ENCODE data around the gene ANP32E.

DNA sequence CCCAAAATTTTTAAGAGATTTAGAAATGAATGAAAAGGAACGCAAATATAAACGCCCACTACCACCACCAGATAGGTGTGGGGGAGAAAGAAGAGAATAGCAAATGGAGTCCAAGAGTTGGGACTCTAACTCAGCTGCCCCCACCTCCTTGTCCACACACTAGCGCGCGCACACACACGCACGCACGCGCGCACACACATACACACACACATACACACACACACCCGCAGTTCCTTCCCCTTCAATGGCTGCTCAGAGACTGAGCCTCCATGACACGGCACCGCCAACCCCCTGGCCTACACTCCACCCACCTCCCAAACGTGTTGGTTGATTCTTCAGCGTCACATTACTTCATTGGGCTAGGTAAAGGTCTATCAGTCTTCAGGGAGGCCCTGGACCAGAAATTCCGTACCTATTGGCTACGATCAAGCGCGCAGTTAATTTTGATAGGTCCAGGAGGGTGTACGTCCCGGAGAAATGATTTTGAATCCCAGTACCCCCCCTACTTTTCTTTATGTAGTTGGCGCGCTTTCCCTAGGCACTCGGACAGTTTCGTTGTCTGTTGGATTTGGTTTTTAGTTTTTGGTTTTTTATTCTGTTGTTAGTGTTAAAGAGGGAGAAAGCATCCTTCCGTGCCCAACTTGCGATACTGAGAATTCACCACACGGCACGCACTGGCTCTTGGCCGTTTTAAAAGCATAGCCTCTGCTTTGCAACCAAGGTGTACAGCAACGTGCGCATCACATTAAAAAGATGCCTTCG is at the start of gene ANP32E:
- TF ChIP-seq POLR2A (IDR thresholded peaks at IDR 0.05) = no peak
- TF ChIP-seq, protein P1, sequence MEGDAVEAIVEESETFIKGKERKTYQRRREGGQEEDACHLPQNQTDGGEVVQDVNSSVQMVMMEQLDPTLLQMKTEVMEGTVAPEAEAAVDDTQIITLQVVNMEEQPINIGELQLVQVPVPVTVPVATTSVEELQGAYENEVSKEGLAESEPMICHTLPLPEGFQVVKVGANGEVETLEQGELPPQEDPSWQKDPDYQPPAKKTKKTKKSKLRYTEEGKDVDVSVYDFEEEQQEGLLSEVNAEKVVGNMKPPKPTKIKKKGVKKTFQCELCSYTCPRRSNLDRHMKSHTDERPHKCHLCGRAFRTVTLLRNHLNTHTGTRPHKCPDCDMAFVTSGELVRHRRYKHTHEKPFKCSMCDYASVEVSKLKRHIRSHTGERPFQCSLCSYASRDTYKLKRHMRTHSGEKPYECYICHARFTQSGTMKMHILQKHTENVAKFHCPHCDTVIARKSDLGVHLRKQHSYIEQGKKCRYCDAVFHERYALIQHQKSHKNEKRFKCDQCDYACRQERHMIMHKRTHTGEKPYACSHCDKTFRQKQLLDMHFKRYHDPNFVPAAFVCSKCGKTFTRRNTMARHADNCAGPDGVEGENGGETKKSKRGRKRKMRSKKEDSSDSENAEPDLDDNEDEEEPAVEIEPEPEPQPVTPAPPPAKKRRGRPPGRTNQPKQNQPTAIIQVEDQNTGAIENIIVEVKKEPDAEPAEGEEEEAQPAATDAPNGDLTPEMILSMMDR (IDR thresholded peaks at IDR 0.05) = no peak

Measured in lower leg skin (tissue), 3 donors.